ENCODE measurements around the gene CSPG4. TPM values are rescaled to one million over a fixed set of nuclear protein-coding genes. Genes with fewer than 3 reads are reported as not detected.

The CSPG4 gene
- total and polyA plus RNA-seq, 2 of the 8 experiments (the other 6 are each of a cell fraction or from before 2014, with no cell fraction given) = 1.4 to 3.0 TPM

DNA sequence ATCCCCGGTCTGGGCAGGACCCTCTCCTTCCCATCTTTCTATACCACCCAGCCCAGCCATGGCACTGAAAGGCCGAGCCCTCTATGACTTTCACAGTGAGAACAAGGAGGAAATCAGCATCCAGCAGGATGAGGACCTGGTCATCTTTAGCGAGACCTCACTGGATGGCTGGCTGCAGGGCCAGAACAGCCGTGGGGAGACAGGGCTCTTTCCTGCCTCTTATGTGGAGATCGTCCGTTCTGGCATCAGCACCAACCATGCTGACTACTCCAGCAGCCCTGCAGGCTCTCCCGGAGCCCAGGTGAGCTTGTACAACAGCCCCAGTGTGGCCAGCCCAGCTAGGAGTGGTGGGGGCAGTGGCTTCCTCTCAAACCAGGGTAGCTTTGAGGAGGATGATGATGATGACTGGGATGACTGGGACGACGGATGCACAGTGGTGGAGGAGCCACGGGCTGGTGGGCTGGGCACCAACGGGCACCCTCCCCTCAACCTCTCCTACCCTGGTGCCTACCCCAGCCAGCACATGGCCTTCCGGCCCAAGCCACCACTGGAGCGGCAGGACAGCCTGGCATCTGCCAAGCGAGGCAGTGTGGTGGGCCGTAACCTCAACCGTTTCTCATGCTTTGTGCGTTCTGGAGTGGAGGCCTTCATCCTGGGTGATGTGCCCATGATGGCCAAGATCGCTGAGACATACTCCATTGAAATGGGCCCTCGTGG is 63.4 kb downstream of the CSPG4 start:
- peaks cover 4 to 18% of the 10 kb centered on the region in 2 experiments for H4K20me1 ChIP-seq (replicated peaks in 1 of 2; ENCODE audit: control insufficient read depth in 1 of 2, insufficient read depth in 2 of 2, low read length in 2 of 2)
- CTCF ChIA-PET (ENCODE audit: partially characterized antibody) = interaction anchor here (0.6 to 1.2 kb wide), 2 partner anchors 9 to 121 kb away, joined by 4 to 5 read pairs; partner anchors contain the start of gene IMP3

More for the DNA sequence above, 63.4 kb downstream of the CSPG4 start:
- H4K5ac ChIP-seq (ENCODE audit: insufficient read length, low read depth, low read length) = no peak overlapping the region
- TF ChIP-seq NANOG (IDR thresholded peaks at IDR 0.05; ENCODE audit: insufficient read depth, low read depth, low read length, poor library complexity, severe bottlenecking) = no peak
- no peak for TF ChIP-seq KDM1A (IDR thresholded peaks at IDR 0.05; ENCODE audit: borderline replicate concordance, low read length)
- TF ChIP-seq POLR2A (IDR thresholded peaks at IDR 0.05; ENCODE audit: control extremely low read depth in 1 of 2, low read depth in 2 of 2, low read length in 2 of 2) = no peak
- TF ChIP-seq BRCA1 (IDR thresholded peaks at IDR 0.05; ENCODE audit: low read depth, low read length) = no peak
- no peak for TF ChIP-seq RBBP5 (IDR thresholded peaks at IDR 0.05; ENCODE audit: borderline replicate concordance, low read depth, low read length)
- TF ChIP-seq TBP (IDR thresholded peaks at IDR 0.05; ENCODE audit: low read depth, low read length) = no peak
- TF ChIP-seq RNF2 (IDR thresholded peaks at IDR 0.05; ENCODE audit: borderline replicate concordance, low read depth, low read length, missing control alignments, poor library complexity, severe bottlenecking) = no peak
- TF ChIP-seq BACH1 (IDR thresholded peaks at IDR 0.05; ENCODE audit: low read length) = no peak
- no peak for TF ChIP-seq SP2 (IDR thresholded peaks at IDR 0.05; ENCODE audit: low read length)
- no peak for TF ChIP-seq YY1 (IDR thresholded peaks at IDR 0.05; ENCODE audit: low read depth, low read length)
- peak overlapping the region in 3 of 4 experiments; percentile 8 to 74 (median 16); a peak in 5 of 7 replicates for H3K9ac ChIP-seq (replicated peaks in 1 of 4; ENCODE audit: extremely low read depth in 1 of 4, low read depth in 3 of 4, low read length in 3 of 4)
- peak overlapping the region; percentile 32; the same call in 1 of the 2 replicates for H4K8ac ChIP-seq (ENCODE audit: extremely low read depth, insufficient read depth, low read length)
- 91% methylated on average over 18 of the region's 19 CpGs; no CpG with 5 or more reads in 1 of the 2 experiments for WGBS, 2 experiments (ENCODE audit: extremely low coverage in 1 of 2, insufficient coverage in 1 of 2, insufficient read length in 1 of 2, insufficient replicate concordance in 2 of 2, low coverage in 1 of 2, low lambda C conversion rate in 2 of 2, missing lambda C conversion rate in 1 of 2)
- H2BK12ac ChIP-seq (ENCODE audit: low read depth, low read length) = no peak overlapping the region
- H3K27ac ChIP-seq (ENCODE audit: low read depth, low read length) = no peak overlapping the region
- peak overlapping the region; percentile 93 to 100 for H3K4me2 ChIP-seq (ENCODE audit: insufficient read depth in 1 of 2, low read depth in 2 of 2, low read length in 2 of 2)
- peak overlapping the region; percentile 49 for H2BK5ac ChIP-seq (ENCODE audit: low read depth, low read length)
- H2BK20ac ChIP-seq (ENCODE audit: low read length) = no peak overlapping the region
- H2BK120ac ChIP-seq (replicated peaks; ENCODE audit: low read depth, low read length) = no peak overlapping the region
- DNase-seq (ENCODE audit: low read depth in 1 of 2, low spot score in 2 of 2) (no peak), FAIRE-seq (no peak)
- H3K36me3 ChIP-seq (ENCODE audit: control insufficient read depth in 2 of 4, insufficient read depth in 4 of 4, low read length in 3 of 4) = peaks cover 0 to 14% (median 0%) of the 10 kb centered on the region in 4 experiments; a peak in 3 of 8 replicates
- no peak overlapping the region for H2AFZ ChIP-seq (ENCODE audit: low read length)
- H4K91ac ChIP-seq (replicated peaks; ENCODE audit: insufficient read length, low read length) = no peak overlapping the region
- H3K56ac ChIP-seq (replicated peaks; ENCODE audit: insufficient read length, low read depth, low read length) = no peak overlapping the region
- peak overlapping the region; percentile 11; the same call in 1 of the 2 replicates for H2AK5ac ChIP-seq (ENCODE audit: low read depth, low read length)
- H3K9me3 ChIP-seq (ENCODE audit: insufficient read depth in 2 of 2, low read depth in 1 of 2, low read length in 1 of 2) = no peaks in the 10 kb centered on the region
- 0 out of 2 replicates have a peak overlapping the region, but pooled peaks have one; percentile 90 for H2BK15ac ChIP-seq (ENCODE audit: low read length)
- peaks cover 10% of the 10 kb centered on the region; the same call in 1 of the 2 replicates for H3K23me2 ChIP-seq (ENCODE audit: low read depth, low read length)
- H3K79me2 ChIP-seq (ENCODE audit: control insufficient read depth in 1 of 2, insufficient read depth in 2 of 2, low read length in 2 of 2) = peaks cover 0 to 54% of the 10 kb centered on the region in 2 experiments; a peak in 3 of 4 replicates
- peak overlapping the region; percentile 63 to 90 (median 72); a peak in 7 of 8 replicates for H3K4me3 ChIP-seq (ENCODE audit: extremely low read depth in 1 of 4, insufficient read depth in 2 of 4, low read depth in 3 of 4, low read length in 4 of 4)
- H3K18ac ChIP-seq (ENCODE audit: extremely low read depth, low read length) = no peak overlapping the region
- POLR2A ChIA-PET (ENCODE audit: partially characterized antibody) = interaction anchor here (0.7 to 5.5 kb wide), 5 partner anchors 11 to 196 kb away, joined by 3 to 41 read pairs (median 4); partner anchors contain the start of genes IMP3 and SNUPN
- H3K4me1 ChIP-seq (replicated peaks in 1 of 4; ENCODE audit: control insufficient read depth in 3 of 4, insufficient read depth in 4 of 4, low read length in 3 of 4) = peaks cover 9 to 33% (median 21%) of the 10 kb centered on the region in 4 experiments
- H3K27me3 ChIP-seq (replicated peaks in 1 of 4; ENCODE audit: control insufficient read depth in 3 of 4, extremely low read depth in 1 of 4, insufficient read depth in 3 of 4, low read length in 3 of 4) = peaks cover 0 to 14% (median 10%) of the 10 kb centered on the region in 4 experiments; a peak in 6 of 7 replicates
- H3K14ac ChIP-seq (ENCODE audit: insufficient read length) = no peak overlapping the region
- H3K23ac ChIP-seq (ENCODE audit: insufficient read length) = no peak overlapping the region
- no peak overlapping the region for H3K4ac ChIP-seq (replicated peaks; ENCODE audit: insufficient read length, low read depth, low read length)
- peaks cover 11% of the 10 kb centered on the region for H3K79me1 ChIP-seq (ENCODE audit: low read depth, low read length)

Measured in H1 (cell line).